ENCODE results near the gene DDX17.

DNA sequence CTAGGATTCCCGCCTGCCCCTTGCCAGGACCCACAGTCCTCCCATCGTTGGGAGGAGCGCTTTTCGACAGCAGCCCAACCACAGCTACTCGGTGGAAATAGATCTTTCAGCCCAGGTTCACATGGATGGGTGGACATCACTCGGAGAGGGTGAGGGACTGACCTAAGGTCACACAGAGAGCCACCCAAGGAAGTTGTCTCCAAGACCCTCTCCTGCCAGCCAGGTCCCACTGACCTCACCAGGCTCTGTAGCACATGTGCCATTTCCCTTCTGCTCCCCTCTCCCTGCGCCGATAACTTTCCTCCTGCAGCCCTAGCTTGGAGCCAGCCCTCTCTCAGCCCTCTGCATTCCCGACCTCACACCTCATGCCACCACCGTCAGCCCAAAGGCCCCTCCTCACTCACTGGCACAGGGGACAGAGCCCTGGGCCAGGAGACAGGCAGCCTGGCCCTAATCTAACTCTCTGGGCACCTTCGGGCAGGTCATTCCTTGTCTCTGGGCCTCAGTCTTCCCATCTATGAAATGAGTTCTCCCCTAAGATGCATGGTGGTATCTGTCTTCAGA is 55.8 kb downstream of the DDX17 start:
- TF ChIP-seq CTCF (IDR thresholded peaks at IDR 0.05) = no peak
- no peak for TF ChIP-seq POLR2A (IDR thresholded peaks at IDR 0.05)
- TF ChIP-seq EP300 (IDR thresholded peaks at IDR 0.05) = no peak
